IMR-90 (cell line): ENCODE data around the gene GAREM1.

Source experiments
- BHLHE40 ChIP-seq: fragments of 150-350 bp; IDR thresholded peaks from 2 replicates; pipeline ENCODE4 v1.6.1; 2016; ENCODE audit warnings: mild to moderate bottlenecking, low read depth, low read length
- CEBPB ChIP-seq: IDR thresholded peaks from 2 replicates; pipeline ENCODE4 v1.6.1; 2012; ENCODE audit warnings: low read depth, low read length, improper control_type of control experiment
- CHD1 ChIP-seq: IDR thresholded peaks from 2 replicates; pipeline ENCODE4 v1.6.1; 2012; ENCODE audit warnings: low read depth, low read length, improper control_type of control experiment
- CTCF ChIP-seq: conservative IDR thresholded peaks from 2 replicates; pipeline ENCODE4 v1.5.1; 2012; ENCODE audit warnings: mild to moderate bottlenecking, low read depth, low read length, improper control_type of control experiment
- MXI1 ChIP-seq: IDR thresholded peaks from 2 replicates; pipeline ENCODE4 v1.6.1; 2012; ENCODE audit warnings: low read depth, mild to moderate bottlenecking, low read length, moderate library complexity, borderline replicate concordance
- POLR2A ChIP-seq: IDR thresholded peaks from 2 replicates; pipeline ENCODE4 v1.6.1; 2012; ENCODE audit warnings: mild to moderate bottlenecking, low read depth, low read length
- RAD21 ChIP-seq: IDR thresholded peaks from 2 replicates; pipeline ENCODE4 v1.6.1; 2012; ENCODE audit warnings: low read length, improper control_type of control experiment
- RCOR1 ChIP-seq: IDR thresholded peaks from 2 replicates; pipeline ENCODE4 v1.6.1; 2012; ENCODE audit warnings: mild to moderate bottlenecking, low read length, improper control_type of control experiment; ENCODE audit not compliant: insufficient replicate concordance
- RFX5 ChIP-seq: IDR thresholded peaks from 2 replicates; pipeline ENCODE4 v1.8.0; 2012; ENCODE audit warnings: low read depth, mild to moderate bottlenecking, low read length, moderate library complexity
- SMC3 ChIP-seq: fragments of 150-350 bp; IDR thresholded peaks from 2 replicates; pipeline ENCODE4 v1.6.1; 2016; ENCODE audit warnings: low read depth, mild to moderate bottlenecking, antibody characterized with exemption, low read length, moderate library complexity
- USF2 ChIP-seq: fragments of 150-350 bp; IDR thresholded peaks from 2 replicates; pipeline ENCODE4 v1.6.1; 2017; ENCODE audit warnings: mild to moderate bottlenecking, antibody characterized with exemption, low read length, low read depth

- TF ChIP-seq RCOR1: no peak
- TF ChIP-seq CTCF: no peak
- TF ChIP-seq CHD1: no peak
- no peak for TF ChIP-seq SMC3
- TF ChIP-seq USF2: no peak
- no peak for TF ChIP-seq MXI1
- no peak for TF ChIP-seq CEBPB
- TF ChIP-seq RFX5: no peak
- no peak for TF ChIP-seq POLR2A
- no peak for TF ChIP-seq BHLHE40
- TF ChIP-seq RAD21: no peak
Measured at GRCh38 chr18:32509111-32509510, 38.4 kb upstream of the GAREM1 start.
